GM12878 (cell line): ENCODE data around the gene ZBED3. TPM values are rescaled to one million over a fixed set of nuclear protein-coding genes. Genes with fewer than 3 reads are reported as not detected.

Source experiments
- CHD2 ChIP-seq: IDR thresholded peaks from 2 replicates; pipeline ENCODE4 v1.6.1; 2011; ENCODE audit warnings: low read depth, low read length, improper control_type of control experiment, borderline replicate concordance
- EP300 ChIP-seq, 2 experiments: fragments of 150-350 bp in 1 of 2; IDR thresholded peaks; 2 replicates each; pipeline ENCODE4 v1.6.1; 2011 to 2012; ENCODE audit warnings: low read depth in 2 of 2, low read length in 2 of 2, borderline replicate concordance in 1 of 2, improper control_type of control experiment in 1 of 2, inconsistent platforms in 1 of 2; ENCODE audit not compliant: control insufficient read depth in 1 of 2
- ESRRA ChIP-seq: IDR thresholded peaks from 2 replicates; pipeline ENCODE4 v1.6.1; 2012; ENCODE audit warnings: mild to moderate bottlenecking, low read length, improper control_type of control experiment
- FOS ChIP-seq: IDR thresholded peaks from 3 replicates; pipeline ENCODE4 v1.6.1; 2011; ENCODE audit warnings: borderline replicate concordance; ENCODE audit not compliant: insufficient read length; ENCODE audit errors: extremely low read depth
- IKZF2 ChIP-seq, 2 experiments: fragments of 450-650 bp; IDR thresholded peaks; 2 replicates each; pipeline ENCODE4 v1.6.1; 2017; ENCODE audit warnings: mild to moderate bottlenecking in 2 of 2, moderate library complexity in 2 of 2
- NR2C2 ChIP-seq: IDR thresholded peaks from 2 replicates; pipeline ENCODE4 v1.6.1; 2011; ENCODE audit warnings: borderline replicate concordance, low read depth; ENCODE audit not compliant: control insufficient read depth, insufficient read length
- PAX8 ChIP-seq: fragments of 450-650 bp; IDR thresholded peaks from 2 replicates; pipeline ENCODE4 v1.6.1; 2017; ENCODE audit warnings: mild to moderate bottlenecking, moderate library complexity
- RAD21 ChIP-seq: IDR thresholded peaks from 2 replicates; pipeline ENCODE4 v1.6.1; 2011; ENCODE audit warnings: mild to moderate bottlenecking, low read depth, low read length, moderate library complexity; ENCODE audit not compliant: insufficient read depth
- RBBP5 ChIP-seq: fragments of 200-600 bp; sonication (generic); conservative IDR thresholded peaks from 2 replicates; pipeline ENCODE4 v1.6.1; 2016
- RCOR1 ChIP-seq: conservative IDR thresholded peaks from 2 replicates; pipeline ENCODE4 v1.6.1; 2012; ENCODE audit warnings: low read depth, low read length, improper control_type of control experiment
- RFX5 ChIP-seq: IDR thresholded peaks from 2 replicates; pipeline ENCODE4 v1.6.1; 2011; ENCODE audit warnings: low read depth, low read length, improper control_type of control experiment
- SPI1 ChIP-seq: IDR thresholded peaks from 2 replicates; pipeline ENCODE4 v1.6.1; 2011; ENCODE audit warnings: low read depth, mild to moderate bottlenecking, low read length, moderate library complexity, borderline replicate concordance; ENCODE audit not compliant: insufficient read depth
- TCF12 ChIP-seq: IDR thresholded peaks from 2 replicates; pipeline ENCODE4 v1.6.1; 2011; ENCODE audit warnings: low read depth, mild to moderate bottlenecking, low read length
- TCF3 ChIP-seq: IDR thresholded peaks from 2 replicates; pipeline ENCODE4 v1.6.1; 2012; ENCODE audit warnings: low read depth, mild to moderate bottlenecking, low read length, borderline replicate concordance; ENCODE audit not compliant: insufficient read depth
- USF2 ChIP-seq: IDR thresholded peaks from 2 replicates; pipeline ENCODE4 v1.6.1; 2011; ENCODE audit warnings: low read depth, low read length, improper control_type of control experiment, borderline replicate concordance
- ZBTB33 ChIP-seq: fragments of 450-650 bp; IDR thresholded peaks from 2 replicates; pipeline ENCODE4 v1.6.1; 2017; ENCODE audit warnings: mild to moderate bottlenecking
- polyA plus RNA-seq, 11 experiments: library from polyadenylated mRNA; depleted of rRNA in 4 of 11; unstranded in 6 of 11; stranded (reverse) in 5 of 11; fragments of >200 nt; fragmentation: Nextera tagmentation in 4 of 11; fragmentation: Illumina TruSeq in 1 of 11; extraction: Ambion mirVana in 4 of 11; extraction: Trizol in 1 of 11; gene quantifications; 1 replicate in 1 of 11; 2 replicates in 10 of 11; pipeline versions ENCODE4 v1.2.1 to v1.2.3, GENCODE V29; 2011 to 2016; ENCODE audit warnings: inconsistent platforms in 2 of 11, missing spikeins in 2 of 11, low read depth in 1 of 11
- total RNA-seq, 4 experiments: library from RNA; depleted of rRNA in 3 of 4; stranded (reverse); fragments of >200 nt in 3 of 4; fragmentation: Illumina TruSeq in 1 of 4; extraction: Trizol in 1 of 4; gene quantifications; 2 replicates each; pipeline versions ENCODE4 v1.2.1 to v1.2.3, GENCODE V29; 2013 to 2021
- TF ChIP-seq, protein P1 (sequence below): fragments of 450-650 bp; IDR thresholded peaks from 2 replicates; pipeline ENCODE4 v1.6.1; 2017; ENCODE audit warnings: antibody characterized with exemption, mild to moderate bottlenecking, moderate library complexity
- TF ChIP-seq, protein P2 (sequence below): fragments of 150-350 bp; IDR thresholded peaks from 2 replicates; pipeline ENCODE4 v1.6.1; 2014; ENCODE audit warnings: mild to moderate bottlenecking, low read depth, low read length
- TF ChIP-seq, protein P3 (sequence below): IDR thresholded peaks from 2 replicates; pipeline ENCODE4 v1.6.1; 2011; ENCODE audit warnings: borderline replicate concordance, low read depth, mild to moderate bottlenecking, moderate library complexity, low read length; ENCODE audit not compliant: insufficient read depth, poor library complexity, severe bottlenecking

The ZBED3 gene
- total and polyA plus RNA-seq, 10 of the 15 experiments (the other 5 are each of a cell fraction or from before 2014, with no cell fraction given), result 1.0 to 16.9 (median 2.5) TPM

- TF ChIP-seq ZBTB33 (no peak), ESRRA (no peak), RFX5 (no peak), IKZF2 (IDR thresholded peaks at IDR 0.05) (0 out of 4 replicates have a peak, but pooled peaks of 1 of the 2 experiments have one; percentile 25), RCOR1 (no peak), SPI1 (no peak; the same call in 1 of the 2 replicates), RBBP5 (no peak), USF2 (no peak), NR2C2 (no peak), TCF3 (no peak), TCF12 (0 out of 2 replicates have a peak, but pooled peaks have one; percentile 12), PAX8 (no peak), CHD2 (no peak), RAD21 (no peak), FOS (no peak), EP300 (IDR thresholded peaks at IDR 0.05; ENCODE audit: borderline replicate concordance in 1 of 2, control insufficient read depth in 1 of 2, low read depth in 2 of 2, low read length in 2 of 2) (no peak)
- TF ChIP-seq, protein P1, sequence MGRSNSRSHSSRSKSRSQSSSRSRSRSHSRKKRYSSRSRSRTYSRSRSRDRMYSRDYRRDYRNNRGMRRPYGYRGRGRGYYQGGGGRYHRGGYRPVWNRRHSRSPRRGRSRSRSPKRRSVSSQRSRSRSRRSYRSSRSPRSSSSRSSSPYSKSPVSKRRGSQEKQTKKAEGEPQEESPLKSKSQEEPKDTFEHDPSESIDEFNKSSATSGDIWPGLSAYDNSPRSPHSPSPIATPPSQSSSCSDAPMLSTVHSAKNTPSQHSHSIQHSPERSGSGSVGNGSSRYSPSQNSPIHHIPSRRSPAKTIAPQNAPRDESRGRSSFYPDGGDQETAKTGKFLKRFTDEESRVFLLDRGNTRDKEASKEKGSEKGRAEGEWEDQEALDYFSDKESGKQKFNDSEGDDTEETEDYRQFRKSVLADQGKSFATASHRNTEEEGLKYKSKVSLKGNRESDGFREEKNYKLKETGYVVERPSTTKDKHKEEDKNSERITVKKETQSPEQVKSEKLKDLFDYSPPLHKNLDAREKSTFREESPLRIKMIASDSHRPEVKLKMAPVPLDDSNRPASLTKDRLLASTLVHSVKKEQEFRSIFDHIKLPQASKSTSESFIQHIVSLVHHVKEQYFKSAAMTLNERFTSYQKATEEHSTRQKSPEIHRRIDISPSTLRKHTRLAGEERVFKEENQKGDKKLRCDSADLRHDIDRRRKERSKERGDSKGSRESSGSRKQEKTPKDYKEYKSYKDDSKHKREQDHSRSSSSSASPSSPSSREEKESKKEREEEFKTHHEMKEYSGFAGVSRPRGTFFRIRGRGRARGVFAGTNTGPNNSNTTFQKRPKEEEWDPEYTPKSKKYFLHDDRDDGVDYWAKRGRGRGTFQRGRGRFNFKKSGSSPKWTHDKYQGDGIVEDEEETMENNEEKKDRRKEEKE, result no peak
- TF ChIP-seq, protein P2, sequence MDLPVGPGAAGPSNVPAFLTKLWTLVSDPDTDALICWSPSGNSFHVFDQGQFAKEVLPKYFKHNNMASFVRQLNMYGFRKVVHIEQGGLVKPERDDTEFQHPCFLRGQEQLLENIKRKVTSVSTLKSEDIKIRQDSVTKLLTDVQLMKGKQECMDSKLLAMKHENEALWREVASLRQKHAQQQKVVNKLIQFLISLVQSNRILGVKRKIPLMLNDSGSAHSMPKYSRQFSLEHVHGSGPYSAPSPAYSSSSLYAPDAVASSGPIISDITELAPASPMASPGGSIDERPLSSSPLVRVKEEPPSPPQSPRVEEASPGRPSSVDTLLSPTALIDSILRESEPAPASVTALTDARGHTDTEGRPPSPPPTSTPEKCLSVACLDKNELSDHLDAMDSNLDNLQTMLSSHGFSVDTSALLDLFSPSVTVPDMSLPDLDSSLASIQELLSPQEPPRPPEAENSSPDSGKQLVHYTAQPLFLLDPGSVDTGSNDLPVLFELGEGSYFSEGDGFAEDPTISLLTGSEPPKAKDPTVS, result no peak
- TF ChIP-seq, protein P3, sequence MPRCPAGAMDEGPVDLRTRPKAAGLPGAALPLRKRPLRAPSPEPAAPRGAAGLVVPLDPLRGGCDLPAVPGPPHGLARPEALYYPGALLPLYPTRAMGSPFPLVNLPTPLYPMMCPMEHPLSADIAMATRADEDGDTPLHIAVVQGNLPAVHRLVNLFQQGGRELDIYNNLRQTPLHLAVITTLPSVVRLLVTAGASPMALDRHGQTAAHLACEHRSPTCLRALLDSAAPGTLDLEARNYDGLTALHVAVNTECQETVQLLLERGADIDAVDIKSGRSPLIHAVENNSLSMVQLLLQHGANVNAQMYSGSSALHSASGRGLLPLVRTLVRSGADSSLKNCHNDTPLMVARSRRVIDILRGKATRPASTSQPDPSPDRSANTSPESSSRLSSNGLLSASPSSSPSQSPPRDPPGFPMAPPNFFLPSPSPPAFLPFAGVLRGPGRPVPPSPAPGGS, result no peak
Measured at GRCh38 chr5:77030097-77031071, 56.7 kb downstream of the ZBED3 start, which contains the start of gene AGGF1 (continued).
